GM19467 (cell line): ENCODE data around the gene COBL.

ENCODE experiments used
- ATAC-seq: cut with Tn5 transposase; IDR thresholded peaks from one replicate; pipeline ENCODE4 v1.9.1; 2021; ENCODE audit warnings: mild to moderate bottlenecking, moderate library complexity; ENCODE audit not compliant: unreplicated experiment

Gene COBL

GRCh38 chr7:51031216-51031615 lies 285.4 kb downstream of the COBL start:
- no peak for ATAC-seq

DNA sequence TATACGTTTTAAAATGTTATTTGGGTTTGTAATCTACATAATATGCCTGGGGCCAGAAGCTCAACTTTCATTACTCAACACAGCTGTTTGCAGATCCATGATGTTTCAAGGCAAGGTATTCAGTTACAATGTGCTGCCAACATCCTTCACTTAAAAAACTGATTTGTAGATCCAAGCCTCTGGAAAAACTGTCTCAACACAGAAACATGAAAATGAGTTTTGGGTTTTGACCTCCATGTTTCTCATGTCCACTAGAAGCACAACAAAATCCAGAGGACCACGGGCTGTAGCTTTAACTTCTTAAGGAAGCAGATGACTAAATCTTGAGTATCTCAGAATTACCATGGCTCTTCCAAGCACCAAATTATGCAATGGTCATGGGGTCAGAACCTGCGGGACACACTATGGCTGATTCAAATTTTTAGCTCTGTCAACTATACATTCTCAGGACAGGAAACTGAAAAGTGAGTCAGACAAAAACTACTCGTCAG lies 286.9 kb downstream of the COBL start:
- no peak for ATAC-seq

- ATAC-seq: no peak
Observed at GRCh38 chr7:51029131-51029530, 287.5 kb downstream of the COBL start.

- no peak for ATAC-seq
Observed at GRCh38 chr7:51027935-51028830, 288.4 kb downstream of the COBL start.

DNA sequence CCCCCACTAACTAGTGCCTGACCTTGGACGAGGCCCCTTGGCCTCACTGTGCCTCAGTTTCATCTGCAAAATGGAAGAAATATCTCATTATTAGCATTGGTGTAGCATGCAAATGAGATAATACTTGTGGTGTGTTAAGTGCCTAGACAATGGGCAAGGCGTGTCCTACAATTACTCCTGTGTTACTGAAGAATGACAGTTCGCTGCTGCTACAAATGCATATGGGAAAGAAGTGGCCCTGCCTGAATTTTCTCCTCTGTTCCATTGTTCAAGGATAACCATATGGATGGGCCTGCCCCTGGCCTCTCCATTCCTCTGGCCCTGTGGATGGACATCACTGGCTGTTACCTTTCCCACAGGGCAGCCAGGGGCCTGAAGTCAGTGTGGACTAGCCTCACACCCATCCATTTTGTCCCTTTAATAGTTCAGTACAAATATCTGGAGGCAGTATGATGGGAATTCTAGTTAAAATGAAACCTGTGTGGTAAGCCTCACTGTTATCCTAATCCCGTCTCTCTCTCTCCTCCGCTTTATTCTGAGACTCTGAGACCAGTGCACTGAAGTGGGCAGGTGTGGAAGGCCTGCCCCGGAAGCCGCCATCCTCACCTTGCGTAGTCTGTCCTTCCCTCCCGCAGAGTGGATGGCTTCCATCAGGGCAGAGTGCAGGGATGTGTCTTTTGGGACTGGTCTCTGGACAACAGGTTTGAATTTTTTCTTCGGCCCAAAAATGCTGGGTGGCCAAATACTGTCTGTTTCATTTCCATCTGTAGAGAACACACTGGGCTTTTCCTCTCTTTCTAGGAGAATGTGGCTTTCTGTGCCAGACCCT lies 289.3 kb downstream of the COBL start:
- ATAC-seq: no peak

DNA sequence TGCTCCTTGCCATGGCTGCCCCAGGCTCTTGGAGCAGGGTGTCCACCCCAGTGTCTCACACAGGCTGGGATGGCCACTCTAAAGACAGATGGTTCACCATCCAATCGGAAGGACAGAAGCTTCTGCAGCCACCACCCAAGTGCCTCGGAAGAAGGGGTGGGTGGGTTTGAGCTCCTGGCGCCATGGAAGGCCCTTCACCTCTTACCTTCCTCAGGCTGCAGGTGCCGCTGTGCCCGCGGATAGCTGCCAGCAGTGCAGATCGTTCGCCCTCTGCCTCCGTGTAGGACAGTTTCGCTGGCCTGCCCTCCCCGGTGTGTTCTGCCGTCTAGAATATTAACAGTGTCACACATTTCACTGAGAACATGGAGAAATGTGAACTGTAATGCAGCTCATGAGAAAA lies 290.3 kb downstream of the COBL start:
- no peak for ATAC-seq

DNA sequence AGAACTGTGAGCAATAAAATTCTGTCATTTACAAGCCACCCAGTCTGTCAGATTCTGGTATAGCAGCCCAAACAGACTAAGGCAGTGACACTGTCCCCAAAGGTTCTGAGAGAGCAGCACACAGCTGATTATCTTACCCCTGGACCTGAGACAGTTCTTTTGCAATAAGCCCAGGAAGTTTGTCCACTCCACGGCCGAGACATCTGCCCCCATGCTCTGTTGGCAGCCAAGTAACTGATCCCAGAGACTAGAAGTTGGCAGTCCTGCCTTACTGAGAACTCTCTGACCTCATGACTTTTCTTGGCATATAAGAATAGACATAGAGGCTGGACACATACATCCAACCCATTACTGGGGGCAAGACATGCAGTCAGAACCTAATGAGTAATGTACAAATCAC lies 290.9 kb downstream of the COBL start:
- ATAC-seq: no peak

- no peak for ATAC-seq
Observed at GRCh38 chr7:51024867-51025266, 291.7 kb downstream of the COBL start.

DNA sequence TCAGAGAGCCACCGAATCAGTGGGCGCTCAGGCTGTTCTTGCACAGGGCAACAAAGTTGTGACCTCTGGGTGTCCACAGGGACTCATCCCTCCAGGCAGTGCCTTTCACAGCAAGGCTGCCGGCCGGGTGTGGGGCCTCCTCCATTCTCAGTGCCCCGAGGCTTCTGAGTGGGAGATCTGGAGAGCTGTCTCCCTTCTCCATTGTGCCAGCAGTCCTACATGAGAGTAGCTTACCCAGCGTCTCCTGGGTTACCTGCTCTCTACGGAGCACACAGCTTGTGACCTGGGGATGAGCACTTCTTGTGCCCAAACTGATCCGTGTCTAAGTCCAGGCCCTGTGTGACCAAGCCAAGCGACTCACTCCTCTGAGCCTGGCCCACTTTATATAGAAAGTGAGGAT lies 293.1 kb downstream of the COBL start:
- ATAC-seq: no peak

- ATAC-seq: no peak
Observed at GRCh38 chr7:51022821-51023220, 293.8 kb downstream of the COBL start.

DNA sequence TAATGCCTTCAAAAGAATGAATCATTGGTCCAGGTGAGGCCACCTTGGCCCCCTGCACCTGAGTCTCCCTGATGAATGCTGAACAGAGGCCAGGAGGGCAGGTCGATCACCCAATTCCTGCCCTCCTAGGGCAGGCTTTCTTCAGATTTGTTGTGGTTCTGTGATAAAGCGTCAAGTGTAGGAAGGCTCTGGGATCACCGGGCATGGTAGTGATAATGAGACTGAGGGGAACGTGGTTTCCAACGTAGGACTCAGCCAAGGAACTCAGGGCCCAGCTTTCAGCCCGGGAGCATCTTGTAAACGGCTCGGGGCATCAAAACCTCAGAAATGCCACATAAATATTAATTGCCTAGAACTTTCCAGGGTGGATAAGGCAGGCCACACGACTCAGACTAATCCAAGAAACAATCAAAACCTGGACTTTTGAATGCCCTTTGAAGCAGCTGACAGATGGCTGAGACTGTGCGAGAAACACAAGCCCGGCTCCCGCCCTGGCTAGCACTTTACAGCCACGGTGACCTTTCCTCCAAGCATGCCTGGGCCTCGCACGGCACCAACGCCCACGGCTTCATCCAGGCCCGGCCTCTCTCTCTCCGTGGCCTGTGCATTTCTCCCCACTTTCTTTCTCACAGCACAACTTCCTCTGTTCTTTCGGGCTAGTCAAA lies 294.6 kb downstream of the COBL start:
- no peak for ATAC-seq

- no peak for ATAC-seq
Observed at GRCh38 chr7:51020944-51021343, 295.7 kb downstream of the COBL start.

- ATAC-seq: no peak
Observed at GRCh38 chr7:51019891-51020870, 296.4 kb downstream of the COBL start.

DNA sequence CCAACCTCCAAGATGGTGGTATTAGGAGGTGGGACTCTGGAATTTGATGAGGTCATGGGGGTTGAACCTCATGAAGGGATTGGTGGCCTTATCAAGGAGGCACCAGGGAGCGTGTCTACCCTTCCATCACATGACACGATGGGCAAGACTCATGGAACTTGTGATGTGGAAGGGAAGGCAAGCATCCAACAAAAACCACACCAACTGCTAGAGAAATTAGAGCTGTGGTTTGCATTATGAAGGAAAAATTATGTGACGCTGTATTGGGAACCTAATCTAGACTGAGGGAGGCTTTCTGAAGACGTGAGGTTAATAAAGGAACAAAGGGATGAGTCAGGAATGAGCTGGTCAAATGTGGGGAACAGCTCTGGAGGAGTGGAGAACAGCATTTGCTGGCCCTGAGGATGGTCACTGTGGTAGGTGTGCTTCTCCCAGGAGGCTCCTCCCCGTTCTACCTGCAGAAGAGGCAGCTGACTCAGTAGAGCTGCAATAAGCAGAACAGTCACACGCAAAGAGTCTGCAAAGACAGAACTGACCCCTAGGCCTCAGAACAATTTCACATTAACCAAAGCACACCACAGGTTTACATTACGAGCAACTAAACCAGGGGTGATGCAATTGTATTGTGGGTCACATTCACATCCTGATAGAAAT lies 297.3 kb downstream of the COBL start:
- ATAC-seq: no peak

- ATAC-seq: no peak
Observed at GRCh38 chr7:51017576-51018535, 298.8 kb downstream of the COBL start.

- no peak for ATAC-seq
Observed at GRCh38 chr7:51016546-51016945, 300.1 kb downstream of the COBL start.

- no peak for ATAC-seq
Observed at GRCh38 chr7:51015581-51015980, 301.0 kb downstream of the COBL start.

DNA sequence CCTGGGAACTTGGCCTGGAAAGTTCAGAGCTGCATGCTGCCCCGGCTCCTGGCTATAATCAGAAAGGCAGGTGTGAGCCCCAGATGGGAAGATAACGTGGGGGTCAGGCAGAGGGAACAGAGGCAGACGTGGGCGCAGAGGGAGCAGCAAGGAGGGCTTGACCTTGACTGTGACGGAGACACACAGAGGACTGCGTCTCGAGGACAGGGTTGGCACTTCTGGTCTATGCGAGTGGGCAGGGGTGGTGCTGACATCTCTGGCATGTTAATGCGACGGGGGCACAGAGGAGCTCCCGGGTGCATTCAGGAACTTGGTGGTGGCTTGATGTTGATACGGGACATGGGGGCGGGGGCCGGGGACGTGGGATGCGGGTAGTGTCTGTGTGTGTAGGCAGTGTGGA lies 301.8 kb downstream of the COBL start:
- no peak for ATAC-seq
